GM21737 (cell line): ENCODE data around the gene GNMT.

Source experiments
- ATAC-seq: cut with Tn5 transposase; IDR thresholded peaks from one replicate; pipeline ENCODE4 v1.9.1; 2021; ENCODE audit warnings: mild to moderate bottlenecking, moderate library complexity; ENCODE audit not compliant: unreplicated experiment

The GNMT gene

GRCh38 chr6:42960243-42961019 is at the start of gene GNMT:
Gene GNMT (plus strand): TSS chr6:42960754. CDS start chr6:42960768, 14 bp downstream.
- ATAC-seq: no peak

- no peak for ATAC-seq
These were observed 49.2 kb upstream of the GNMT start for GRCh38 chr6:42911171-42912021.

DNA sequence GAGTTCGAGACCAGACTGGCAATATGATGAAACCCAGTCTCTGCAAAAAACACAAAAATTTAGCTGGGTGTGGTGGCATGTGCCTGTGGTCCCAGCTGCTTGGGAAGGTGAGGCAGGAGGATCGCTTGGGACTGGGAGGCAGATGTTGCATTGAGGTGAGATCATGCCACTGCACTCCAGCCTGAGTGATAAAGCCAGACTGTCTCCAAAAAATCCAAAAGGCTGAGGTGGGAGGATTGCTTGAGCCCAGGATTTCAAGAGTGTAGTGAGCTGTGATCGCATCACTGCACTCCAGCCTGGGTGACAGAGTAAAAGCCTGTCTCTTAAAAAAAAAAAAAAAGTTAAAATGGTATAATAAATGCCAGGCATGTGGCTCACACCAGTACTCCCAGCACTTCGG is 46.0 kb upstream of the GNMT start:
- no peak for ATAC-seq

DNA sequence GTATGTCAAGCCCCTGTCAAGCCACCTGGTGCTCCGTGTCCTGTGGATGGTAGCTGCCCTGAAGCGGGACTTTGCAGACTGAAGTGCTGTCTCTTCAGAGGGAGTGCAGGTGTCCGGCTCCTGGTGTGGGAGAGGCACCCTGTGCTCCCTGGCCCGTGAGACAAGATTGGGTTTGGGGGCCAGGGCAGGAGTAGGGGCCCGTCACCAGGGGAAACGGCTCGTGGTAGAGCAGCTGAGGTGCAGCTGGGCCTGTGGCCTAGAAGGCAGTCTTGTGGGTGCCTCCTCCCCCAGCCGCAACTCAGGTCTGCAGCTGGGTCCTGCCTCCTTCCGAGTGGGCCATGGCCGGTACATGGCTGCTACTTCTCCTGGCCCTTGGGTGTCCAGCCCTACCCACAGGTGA is 44.8 kb upstream of the GNMT start, which contains the start of gene PTCRA:
TSS of gene PTCRA (plus strand) at position 322 of the 400 bp plus-strand sequence. CDS start at position 339, 17 bp downstream.
- no peak for ATAC-seq

- ATAC-seq: no peak
These were observed 44.3 kb upstream of the GNMT start for GRCh38 chr6:42916288-42916687.

- ATAC-seq: no peak
These were observed 38.8 kb upstream of the GNMT start for GRCh38 chr6:42921801-42922200.

- no peak for ATAC-seq
These were observed 36.9 kb upstream of the GNMT start for GRCh38 chr6:42923666-42924065.

- no peak for ATAC-seq
These were observed 35.2 kb upstream of the GNMT start for GRCh38 chr6:42925248-42925857.

DNA sequence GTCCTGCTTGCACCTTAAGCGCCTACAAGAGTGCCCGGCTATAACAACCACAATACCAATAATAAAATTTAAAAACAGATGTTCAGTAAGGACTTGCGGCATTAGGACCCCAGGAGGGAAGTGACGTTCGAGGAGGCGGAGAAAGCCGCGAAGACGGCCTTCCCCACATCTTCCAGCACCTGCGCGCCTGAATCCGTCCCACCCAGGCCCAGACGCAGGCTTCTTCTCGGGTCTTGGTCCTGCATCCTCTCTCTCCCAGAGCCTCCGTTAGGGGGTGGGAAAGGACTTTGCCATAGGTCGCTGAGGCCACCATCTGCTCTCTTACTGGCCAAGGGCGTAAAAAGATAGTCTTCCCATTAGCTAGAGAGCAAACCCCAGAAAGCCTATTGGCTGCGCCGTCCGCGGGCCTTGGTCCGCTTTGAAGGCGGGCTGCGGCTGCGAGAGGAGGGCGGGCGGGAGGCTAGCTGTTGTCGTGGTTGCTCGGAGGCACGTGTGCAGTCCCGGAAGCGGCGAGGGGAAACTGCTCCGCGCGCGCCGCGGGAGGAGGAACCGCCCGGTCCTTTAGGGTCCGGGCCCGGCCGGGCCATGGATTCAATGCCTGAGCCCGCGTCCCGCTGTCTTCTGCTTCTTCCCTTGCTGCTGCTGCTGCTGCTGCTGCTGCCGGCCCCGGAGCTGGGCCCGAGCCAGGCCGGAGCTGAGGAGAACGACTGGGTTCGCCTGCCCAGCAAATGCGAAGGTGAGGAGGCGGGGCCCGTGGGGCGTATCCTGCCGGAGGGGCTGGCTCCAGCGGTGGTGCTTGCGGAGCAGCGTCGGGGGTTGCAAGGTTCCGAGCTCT is 31.4 kb upstream of the GNMT start, which contains the start of gene CNPY3:
TSS of gene CNPY3 (plus strand) at position 495 of the 835 bp plus-strand sequence. CDS start at position 586, 91 bp downstream.
- peak; percentile 67 for ATAC-seq

DNA sequence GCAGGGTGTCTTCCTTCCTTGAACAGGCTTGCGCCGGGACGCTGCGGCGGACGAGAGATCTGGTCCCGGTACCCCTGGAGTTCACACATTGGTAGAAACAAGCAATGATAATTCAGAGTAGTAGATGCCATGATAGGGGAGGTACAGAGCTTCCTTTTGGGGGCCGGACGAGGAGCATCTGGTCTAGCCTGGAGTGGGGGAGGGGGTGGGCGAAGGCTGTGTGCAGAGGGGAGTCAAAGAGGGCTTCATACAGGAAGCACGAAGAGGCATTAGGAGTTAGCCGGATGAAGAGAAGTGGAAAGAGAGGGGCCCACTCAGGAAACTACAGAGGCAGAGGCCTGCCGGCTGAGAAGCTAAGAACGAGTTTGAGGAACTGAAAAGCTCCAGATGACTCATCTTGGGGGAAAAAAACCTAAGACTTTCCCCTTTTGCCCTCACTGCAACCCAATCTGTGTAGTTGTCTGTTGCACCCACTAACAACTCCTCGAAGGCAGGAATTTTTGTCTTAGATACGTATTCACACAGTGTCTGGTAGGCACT is 30.7 kb upstream of the GNMT start:
- peak; percentile 49 for ATAC-seq

GRCh38 chr6:42932412-42932811 is 28.1 kb upstream of the GNMT start:
- no peak for ATAC-seq

- ATAC-seq: no peak
These were observed 27.3 kb upstream of the GNMT start for GRCh38 chr6:42933205-42933604.

- ATAC-seq: no peak
These were observed 25.2 kb upstream of the GNMT start for GRCh38 chr6:42935322-42935721.

GRCh38 chr6:42936398-42936797 is 24.2 kb upstream of the GNMT start:
- ATAC-seq: no peak

GRCh38 chr6:42937548-42938427 is 22.8 kb upstream of the GNMT start:
- no peak for ATAC-seq

DNA sequence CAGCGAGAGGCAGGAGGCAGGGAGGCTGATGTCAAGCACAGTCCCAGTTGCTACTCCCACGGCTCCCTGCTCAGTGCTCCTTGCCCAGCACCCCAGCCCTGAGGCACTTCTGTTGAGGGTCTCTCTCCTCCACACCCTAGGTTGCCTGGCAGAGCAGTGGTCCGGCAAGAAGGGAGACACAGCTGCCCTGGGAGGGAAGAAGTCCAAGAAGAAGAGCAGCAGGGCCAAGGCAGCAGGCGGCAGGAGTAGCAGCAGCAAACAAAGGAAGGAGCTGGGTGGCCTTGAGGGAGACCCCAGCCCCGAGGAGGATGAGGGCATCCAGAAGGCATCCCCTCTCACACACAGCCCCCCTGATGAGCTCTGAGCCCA is 22.1 kb upstream of the GNMT start:
- ATAC-seq: no peak

GRCh38 chr6:42938987-42939809 is 21.4 kb upstream of the GNMT start:
- ATAC-seq: no peak

DNA sequence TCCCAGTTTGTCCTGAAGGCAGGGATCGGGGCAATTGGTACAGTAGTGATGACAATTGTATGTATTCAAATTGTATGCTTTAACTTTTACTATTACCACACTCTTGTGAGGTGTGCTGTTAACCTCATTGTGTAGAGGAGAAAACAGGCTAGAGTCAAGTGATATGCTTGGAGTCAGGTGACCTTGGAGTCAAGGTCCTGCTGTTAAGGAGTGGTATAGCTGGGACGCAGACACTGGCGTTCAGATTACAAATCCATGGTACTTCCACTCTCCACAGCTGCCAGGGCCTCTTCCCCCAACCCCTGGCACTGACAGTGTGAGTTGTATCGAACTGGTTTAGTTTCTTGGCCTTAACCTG is 20.8 kb upstream of the GNMT start:
- no peak for ATAC-seq
